ENCODE measurements around the gene TNNI3. TPM values are rescaled to one million over a fixed set of nuclear protein-coding genes. Genes with fewer than 3 reads are reported as not detected.
"Not testable (repeated sequence)": the region's sequence is repeated elsewhere in the genome, so short reads cannot be mapped to it uniquely, and the experiment has no call there.

The TNNI3 gene
- total RNA-seq = 10 to 100 TPM in 2 of 6 donors, 1 to 10 TPM in 4; 1.0 to 14.6 (median 5.9) TPM

DNA sequence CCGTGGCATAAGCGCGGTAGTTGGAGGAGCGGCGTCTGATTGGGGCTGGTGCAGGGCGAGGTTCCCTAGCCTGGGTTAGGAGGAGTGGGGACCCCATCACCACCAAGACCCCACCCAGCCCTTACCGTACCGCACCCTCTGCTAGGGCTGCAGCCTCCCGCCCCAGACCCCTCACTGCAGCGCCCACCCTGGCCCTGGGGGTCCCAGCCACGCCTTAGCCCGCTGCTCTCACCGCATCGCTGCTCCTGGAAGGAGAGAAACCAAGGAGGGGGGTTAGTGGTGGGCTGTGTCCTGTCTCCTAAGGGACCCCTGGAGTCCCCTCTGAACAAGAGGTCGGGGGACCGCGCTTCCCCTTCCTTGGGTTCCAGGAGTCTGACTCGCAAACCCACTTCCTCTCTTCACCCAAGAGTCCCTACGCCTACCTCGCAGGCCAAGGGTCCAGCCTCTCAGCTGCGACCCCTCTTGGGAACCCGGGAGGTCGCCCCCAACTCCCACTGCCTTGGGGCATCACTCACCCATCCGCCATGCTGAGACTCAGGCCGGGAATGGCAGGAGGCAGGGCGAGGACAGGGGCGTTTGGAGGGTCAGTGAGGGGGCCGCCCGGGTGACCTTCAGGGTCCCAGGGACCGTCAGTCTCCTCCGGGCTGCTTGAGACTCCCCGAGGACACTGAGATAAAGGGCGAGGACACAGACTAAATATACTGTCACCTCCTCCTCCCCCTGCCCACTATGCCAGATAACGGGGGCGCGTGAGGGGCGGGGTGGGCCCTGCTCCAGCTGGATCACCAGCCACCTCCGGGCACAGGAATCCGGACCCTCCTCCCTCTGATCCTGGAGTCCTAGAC is at the start of gene TNNI3:
Gene TNNI3 (minus strand): TSS at position 669 of the 845 bp plus-strand sequence. CDS start 143 bp downstream, at position 526.
- no peak for TF ChIP-seq POLR2A (IDR thresholded peaks at IDR 0.05)
- TF ChIP-seq EP300 (IDR thresholded peaks at IDR 0.05) = no peak
- TF ChIP-seq POLR2AphosphoS5 (IDR thresholded peaks at IDR 0.05) = no peak
- TF ChIP-seq, protein P1, sequence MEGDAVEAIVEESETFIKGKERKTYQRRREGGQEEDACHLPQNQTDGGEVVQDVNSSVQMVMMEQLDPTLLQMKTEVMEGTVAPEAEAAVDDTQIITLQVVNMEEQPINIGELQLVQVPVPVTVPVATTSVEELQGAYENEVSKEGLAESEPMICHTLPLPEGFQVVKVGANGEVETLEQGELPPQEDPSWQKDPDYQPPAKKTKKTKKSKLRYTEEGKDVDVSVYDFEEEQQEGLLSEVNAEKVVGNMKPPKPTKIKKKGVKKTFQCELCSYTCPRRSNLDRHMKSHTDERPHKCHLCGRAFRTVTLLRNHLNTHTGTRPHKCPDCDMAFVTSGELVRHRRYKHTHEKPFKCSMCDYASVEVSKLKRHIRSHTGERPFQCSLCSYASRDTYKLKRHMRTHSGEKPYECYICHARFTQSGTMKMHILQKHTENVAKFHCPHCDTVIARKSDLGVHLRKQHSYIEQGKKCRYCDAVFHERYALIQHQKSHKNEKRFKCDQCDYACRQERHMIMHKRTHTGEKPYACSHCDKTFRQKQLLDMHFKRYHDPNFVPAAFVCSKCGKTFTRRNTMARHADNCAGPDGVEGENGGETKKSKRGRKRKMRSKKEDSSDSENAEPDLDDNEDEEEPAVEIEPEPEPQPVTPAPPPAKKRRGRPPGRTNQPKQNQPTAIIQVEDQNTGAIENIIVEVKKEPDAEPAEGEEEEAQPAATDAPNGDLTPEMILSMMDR (IDR thresholded peaks at IDR 0.05) = no peak
- Histone ChIP-seq H3K27ac (no peak within 1 kb of the TSS), H3K36me3 (no peaks in the 10 kb centered on the region)

DNA sequence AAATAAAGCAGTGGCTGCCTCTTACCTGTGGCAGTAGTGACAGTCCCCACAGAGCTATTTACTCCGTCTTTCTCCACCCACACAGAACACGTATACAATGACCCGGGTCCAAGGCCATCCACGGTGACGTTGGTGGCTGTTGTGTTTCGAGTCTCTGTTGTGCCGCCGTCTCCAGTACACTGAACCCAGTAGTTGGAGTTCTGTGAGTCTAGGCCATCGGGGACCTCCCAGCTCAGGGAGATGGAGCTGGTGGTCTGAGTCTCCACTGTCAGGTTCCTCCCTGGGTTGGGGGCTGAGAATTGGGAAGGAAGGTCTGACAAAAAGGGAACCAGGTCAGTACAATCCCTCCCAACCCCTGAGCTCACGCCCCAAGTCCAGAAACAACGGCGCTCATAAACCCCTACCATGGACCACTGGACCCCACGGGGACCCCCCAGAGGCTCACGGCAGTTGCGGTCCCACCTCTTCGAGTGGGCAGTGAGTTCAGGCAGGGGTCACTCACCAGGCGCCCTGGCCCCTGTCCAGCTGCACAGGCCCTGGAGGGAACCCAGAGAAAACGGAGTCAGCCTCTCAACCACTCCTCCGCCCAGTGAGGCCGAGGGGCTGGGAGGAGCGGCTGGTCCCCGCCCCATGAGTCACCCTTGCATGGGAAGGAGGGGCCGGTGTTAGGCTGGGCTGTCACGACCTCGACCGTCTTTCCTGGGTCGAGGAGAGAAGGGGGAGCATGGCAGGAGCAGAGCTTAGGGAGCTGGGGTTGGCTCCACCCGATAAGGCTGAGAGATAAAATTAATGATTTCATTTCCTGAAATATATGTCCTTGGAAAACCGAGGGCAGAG is 49.4 kb upstream of the TNNI3 start:
- no peak overlapping the region for H3K27ac ChIP-seq
- peaks cover 0 to under 1% (median 0%) of the 10 kb centered on the region in 4 donors for H3K9me3 ChIP-seq
- TF ChIP-seq POLR2AphosphoS5 (IDR thresholded peaks at IDR 0.05) = no peak
- TF ChIP-seq POLR2A (IDR thresholded peaks at IDR 0.05) = no peak
- TF ChIP-seq EP300 (IDR thresholded peaks at IDR 0.05) = no peak
- TF ChIP-seq, protein P1 (IDR thresholded peaks at IDR 0.05) = no peak
- ATAC-seq (ENCODE audit: low FRiP score in 2 of 2) = peak; percentile 80 to 98
- peak; percentile 67 to 84 for DNase-seq
- H3K4me1 ChIP-seq = peaks cover 0 to 6% (median 5%) of the 10 kb centered on the region in 4 donors
- no peaks in the 10 kb centered on the region for H3K36me3 ChIP-seq
- no peaks in the 10 kb centered on the region for H3K27me3 ChIP-seq
- WGBS, 2 donors = 31 to 40% methylated on average over 24 of the region's 29 CpGs
- no peak overlapping the region for H3K4me3 ChIP-seq

More for the DNA sequence above, at the start of gene TNNI3:
- Histone ChIP-seq H3K27me3 (peaks cover 0 to 42% (median 18%) of the 10 kb centered on the region in 4 donors), H3K4me3 (peak within 1 kb of the TSS in 1 of 4 donors; percentile 31), H3K9me3 (no peaks in the 10 kb centered on the region), H3K4me1 (peaks cover 3 to 22% (median 7%) of the 10 kb centered on the region in 4 donors)
- 37 to 53% methylated on average over 16 to 29 of the region's 39 CpGs for WGBS, 2 donors
- DNase-seq (peak in 1 of 2 donors; percentile 50), ATAC-seq (ENCODE audit: low FRiP score in 2 of 2) (peak in 1 of 2 donors; percentile 5)

DNA sequence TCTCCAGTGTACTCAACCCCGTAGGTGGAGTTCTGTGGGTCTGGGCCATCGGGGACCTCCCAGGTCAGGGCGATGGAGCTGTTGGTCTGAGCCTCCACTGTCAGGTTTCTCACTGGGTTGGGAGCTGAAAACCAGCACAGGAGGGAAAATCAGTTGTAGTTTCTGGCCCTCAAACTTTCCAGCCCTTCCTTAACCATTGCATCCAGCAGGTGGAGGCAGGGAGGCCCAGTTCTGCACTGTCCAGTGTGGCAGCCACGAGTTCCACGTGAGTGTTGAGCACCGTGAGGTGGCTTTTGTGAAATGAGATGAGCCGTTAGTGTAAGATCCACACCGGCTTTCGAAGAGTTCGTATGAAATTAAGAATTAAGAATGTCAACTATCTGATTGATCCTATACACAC is 44.7 kb upstream of the TNNI3 start:
- 54 to 67% methylated on average over 10 of the region's 10 CpGs for WGBS, 2 donors
- H3K27me3 ChIP-seq; ATAC-seq (ENCODE audit: low FRiP score in 2 of 2); H3K4me1 ChIP-seq; H3K9me3 ChIP-seq; H3K4me3 ChIP-seq; H3K36me3 ChIP-seq; DNase-seq; H3K27ac ChIP-seq: not testable (repeated sequence)

DNA sequence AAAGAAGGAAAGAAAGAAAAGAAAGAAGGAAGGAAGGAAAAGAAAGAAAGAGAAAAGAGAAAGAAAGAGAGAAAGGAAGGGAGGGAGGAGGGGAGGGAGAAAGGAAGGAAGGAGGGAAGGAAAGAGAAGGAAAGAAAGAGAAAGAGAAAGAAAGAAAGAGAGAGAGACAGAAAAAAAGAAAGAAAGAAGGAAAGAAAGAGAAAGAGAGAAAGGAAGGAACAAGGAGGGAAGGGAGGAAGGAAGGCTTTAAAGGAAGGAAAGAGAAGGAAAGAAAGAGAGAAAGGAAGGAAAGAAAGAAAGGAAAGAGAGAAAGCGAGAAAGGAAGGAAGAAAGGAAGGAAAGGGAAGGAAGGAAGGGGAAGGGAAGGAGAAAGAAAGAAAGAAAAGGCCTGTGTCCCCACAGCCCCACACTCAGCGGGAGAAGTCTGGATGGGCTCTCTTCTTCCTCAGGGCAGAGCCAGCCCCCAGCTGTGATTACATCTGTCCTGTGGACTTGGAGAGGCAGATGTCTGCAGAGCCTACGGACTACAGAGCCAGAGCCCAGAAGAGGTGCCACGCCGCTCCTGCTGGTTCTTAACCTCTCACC is 42.2 kb upstream of the TNNI3 start:
- 52 to 61% methylated on average over 5 of the region's 5 CpGs for WGBS, 2 donors
- Histone ChIP-seq H3K36me3 (no peaks in the 10 kb centered on the region), H3K27me3 (no peaks in the 10 kb centered on the region), H3K9me3 (no peaks in the 10 kb centered on the region), H3K4me1 (no peaks in the 10 kb centered on the region), H3K4me3 (no peak overlapping the region), H3K27ac (no peak overlapping the region)
- TF ChIP-seq EP300 (IDR thresholded peaks at IDR 0.05) (no peak), POLR2A (IDR thresholded peaks at IDR 0.05) (no peak), POLR2AphosphoS5 (IDR thresholded peaks at IDR 0.05) (no peak)
- TF ChIP-seq, protein P1 (IDR thresholded peaks at IDR 0.05) = no peak
- DNase-seq (no peak), ATAC-seq (ENCODE audit: low FRiP score in 2 of 2) (no peak)

DNA sequence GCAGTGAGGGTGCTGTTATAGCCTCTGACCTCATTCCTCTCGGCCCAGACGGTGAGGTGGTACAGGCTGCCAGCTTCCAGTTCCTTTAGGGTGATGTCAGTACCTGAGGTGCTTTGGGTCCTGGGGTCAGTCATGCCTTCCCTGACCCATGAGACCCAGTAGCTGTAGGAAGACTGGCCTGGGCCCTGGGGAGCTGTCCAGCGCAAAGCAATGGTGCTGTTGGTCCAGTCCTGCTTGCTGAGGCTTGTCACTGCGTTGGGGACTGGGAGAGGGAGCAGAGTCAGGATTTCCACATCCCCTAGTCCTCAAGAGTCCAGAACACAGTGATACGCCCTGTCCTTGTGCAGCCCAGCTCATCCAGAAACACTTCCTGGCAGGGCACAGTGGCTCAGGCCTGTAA is 41.1 kb upstream of the TNNI3 start:
- DNase-seq (no peak), ATAC-seq (ENCODE audit: low FRiP score in 2 of 2) (no peak)
- WGBS, 2 donors = 49 to 59% methylated on average over 5 of the region's 5 CpGs
- H3K9me3 ChIP-seq = no peaks in the 10 kb centered on the region
- no peak overlapping the region for H3K27ac ChIP-seq
- H3K36me3 ChIP-seq = no peaks in the 10 kb centered on the region
- no peaks in the 10 kb centered on the region for H3K27me3 ChIP-seq
- no peaks in the 10 kb centered on the region for H3K4me1 ChIP-seq
- TF ChIP-seq, protein P1 (IDR thresholded peaks at IDR 0.05) = no peak
- TF ChIP-seq POLR2AphosphoS5 (IDR thresholded peaks at IDR 0.05) (no peak), EP300 (IDR thresholded peaks at IDR 0.05) (no peak), POLR2A (IDR thresholded peaks at IDR 0.05) (no peak)
- H3K4me3 ChIP-seq = no peak overlapping the region
